Caco-2 (cell line): Measurements from ENCODE around the gene SPG7. TPM values are rescaled to one million over a fixed set of nuclear protein-coding genes. Genes with fewer than 3 reads are reported as not detected.

ENCODE experiments used
- BruUV-seq: library from RNA; stranded (reverse); fragments of 400-500 nt; replicated peaks from 2 replicates; lab custom pipeline; 2021; lab: Mats Ljungman, UMichigan
- CTCF ChIA-PET: fragments of 300-600 bp; sonication (Branson Sonifier 250); formaldehyde crosslinking; loops from one replicate; lab custom pipeline; 2022; ENCODE audit warnings: antibody characterized with exemption; lab: Charles Lee
- POLR2A ChIA-PET: fragments of 300-600 bp; sonication (Branson Sonifier 250); formaldehyde crosslinking; loops from one replicate; lab custom pipeline; 2022; ENCODE audit warnings: antibody characterized with exemption; lab: Charles Lee
- DNase-seq, 2 experiments: peaks; one replicate each; pipeline versions ENCODE4 v3.0.0 to v3.0.0-alpha.2; 2020 to 2022
- H3K27me3 ChIP-seq: replicated peaks from 2 replicates; pipeline ENCODE4 v1.6.0; 2011; ENCODE audit warnings: low read length; ENCODE audit not compliant: control insufficient read depth, insufficient read depth
- H3K36me3 ChIP-seq: 2 replicates; pipeline ENCODE4 v1.5.1; 2011; ENCODE audit warnings: low read length; ENCODE audit not compliant: control insufficient read depth, insufficient read depth
- H3K4me1 ChIP-seq: fragments of 250-450 bp; sonication (Bioruptor Pico); 2 replicates; pipeline ENCODE4 v1.5.1; 2020; ENCODE audit warnings: mild to moderate bottlenecking
- H3K4me3 ChIP-seq: 2 replicates; pipeline ENCODE4 v1.5.1; 2011; ENCODE audit warnings: low read depth, mild to moderate bottlenecking, control low read depth, low read length
- H3K9me3 ChIP-seq: fragments of 250-450 bp; sonication (Bioruptor Pico); 2 replicates; pipeline ENCODE4 v1.5.1; 2020; ENCODE audit warnings: mild to moderate bottlenecking, moderate library complexity
- H3K27ac Mint-ChIP-seq: one replicate; pipeline ENCODE4 v1.8.0; 2022; ENCODE audit warnings: mixed read lengths; ENCODE audit not compliant: unreplicated experiment
- H3K27me3 Mint-ChIP-seq: one replicate; pipeline ENCODE4 v1.8.0; 2022; ENCODE audit warnings: mixed read lengths; ENCODE audit not compliant: insufficient read depth, unreplicated experiment
- H3K36me3 Mint-ChIP-seq: one replicate; pipeline ENCODE4 v1.8.0; 2022; ENCODE audit warnings: mild to moderate bottlenecking, mixed read lengths; ENCODE audit not compliant: insufficient read depth, unreplicated experiment
- H3K4me1 Mint-ChIP-seq: one replicate; pipeline ENCODE4 v1.8.0; 2022; ENCODE audit warnings: low read depth, mixed read lengths; ENCODE audit not compliant: unreplicated experiment
- H3K4me3 Mint-ChIP-seq: one replicate; pipeline ENCODE4 v1.8.0; 2022; ENCODE audit warnings: mild to moderate bottlenecking, moderate library complexity, mixed read lengths; ENCODE audit not compliant: unreplicated experiment
- H3K9me3 Mint-ChIP-seq: one replicate; pipeline ENCODE4 v1.8.0; 2022; ENCODE audit warnings: mixed read lengths; ENCODE audit not compliant: unreplicated experiment
- CTCF ChIP-seq, 2 experiments: fragments of 200-600 bp in 1 of 2; IDR thresholded peaks; 1 replicate in 1 of 2; 2 replicates in 1 of 2; pipeline versions ENCODE4 v1.5.1 to v1.8.0; 2011 to 2022; ENCODE audit warnings: antibody characterized with exemption in 1 of 2, control low read depth in 1 of 2, inconsistent platforms in 1 of 2, low read depth in 1 of 2, low read length in 1 of 2, mild to moderate bottlenecking in 1 of 2, moderate library complexity in 1 of 2; ENCODE audit not compliant: insufficient read depth in 1 of 2, severe bottlenecking in 1 of 2, unreplicated experiment in 1 of 2
- intact Hi-C: fragments of 100-400 bp; cut with micrococcal nuclease; formaldehyde crosslinking; loops from one replicate; pipeline ENCODE4 v1.10.0; 2022; ENCODE audit not compliant: unreplicated experiment
- total RNA-seq: library from RNA; stranded (reverse); gene quantifications from 2 replicates; pipeline ENCODE4 v1.2.3, GENCODE V29; 2022

SPG7 gene
- total RNA-seq, 1 experiment from 2014 or later = 159 TPM

- intact Hi-C loops = no loop called here
- H3K36me3 Mint-ChIP-seq = peaks cover 81% of the 10 kb centered on the region
- Histone ChIP-seq H3K36me3 (peaks cover 2% of the 10 kb centered on the region; the same call in 1 of the 2 replicates), H3K4me1 (peaks cover 1% of the 10 kb centered on the region), H3K27me3 (no peaks in the 10 kb centered on the region), H3K4me3 (no peak overlapping the region), H3K9me3 (no peaks in the 10 kb centered on the region)
- no peak overlapping the region for H3K4me3 Mint-ChIP-seq
- ChIA-PET CTCF (no interaction called here), POLR2A (no interaction called here)
- no TSS peak for BruUV-seq
- no peaks in the 10 kb centered on the region for H3K4me1 Mint-ChIP-seq
- no peaks in the 10 kb centered on the region for H3K9me3 Mint-ChIP-seq
- no peak for DNase-seq
- TF ChIP-seq CTCF (IDR thresholded peaks at IDR 0.05; ENCODE audit: insufficient read depth in 1 of 2, low read depth in 1 of 2, low read length in 1 of 2, severe bottlenecking in 1 of 2, unreplicated experiment in 1 of 2) = no peak
- no peaks in the 10 kb centered on the region for H3K27me3 Mint-ChIP-seq
- H3K27ac Mint-ChIP-seq = no peak overlapping the region
Measured at GRCh38 chr16:89553733-89554132, 45.5 kb downstream of the SPG7 start.

GRCh38 chr16:89554343-89554742 is 46.1 kb downstream of the SPG7 start:
- intact Hi-C loops = no loop called here
- peaks cover 81% of the 10 kb centered on the region for H3K36me3 Mint-ChIP-seq
- CTCF ChIA-PET = no interaction called here

GRCh38 chr16:89555265-89555664 is 47.1 kb downstream of the SPG7 start:
- H3K27ac Mint-ChIP-seq = no peak overlapping the region
- POLR2A ChIA-PET = no interaction called here
- no peak for DNase-seq
- peaks cover 8% of the 10 kb centered on the region for H3K4me1 Mint-ChIP-seq
- no peaks in the 10 kb centered on the region for H3K9me3 ChIP-seq
- CTCF ChIA-PET = no interaction called here
- no peak overlapping the region for H3K4me3 ChIP-seq
- BruUV-seq = no TSS peak
- intact Hi-C loops = no loop called here
- TF ChIP-seq CTCF (IDR thresholded peaks at IDR 0.05; ENCODE audit: insufficient read depth in 1 of 2, low read depth in 1 of 2, low read length in 1 of 2, severe bottlenecking in 1 of 2, unreplicated experiment in 1 of 2) = no peak
- no peaks in the 10 kb centered on the region for H3K27me3 Mint-ChIP-seq
- no peaks in the 10 kb centered on the region for H3K9me3 Mint-ChIP-seq
- peaks cover 12% of the 10 kb centered on the region for H3K4me1 ChIP-seq
- H3K36me3 ChIP-seq = peaks cover 2% of the 10 kb centered on the region; the same call in 1 of the 2 replicates
- no peaks in the 10 kb centered on the region for H3K27me3 ChIP-seq
- no peak overlapping the region for H3K4me3 Mint-ChIP-seq
- H3K36me3 Mint-ChIP-seq = peaks cover 81% of the 10 kb centered on the region

More at GRCh38 chr16:89554343-89554742, 46.1 kb downstream of the SPG7 start:
- H3K4me3 Mint-ChIP-seq = no peak overlapping the region
- POLR2A ChIA-PET = no interaction called here
- peaks cover 1% of the 10 kb centered on the region for H3K4me1 Mint-ChIP-seq
- BruUV-seq = no TSS peak
- TF ChIP-seq CTCF (IDR thresholded peaks at IDR 0.05; ENCODE audit: insufficient read depth in 1 of 2, low read depth in 1 of 2, low read length in 1 of 2, severe bottlenecking in 1 of 2, unreplicated experiment in 1 of 2) = no peak
- no peak overlapping the region for H3K4me3 ChIP-seq
- peaks cover 7% of the 10 kb centered on the region for H3K4me1 ChIP-seq
- H3K27me3 Mint-ChIP-seq = no peaks in the 10 kb centered on the region
- DNase-seq = no peak
- no peak overlapping the region for H3K27ac Mint-ChIP-seq
- H3K27me3 ChIP-seq = no peaks in the 10 kb centered on the region
- no peaks in the 10 kb centered on the region for H3K9me3 Mint-ChIP-seq
- H3K9me3 ChIP-seq = no peaks in the 10 kb centered on the region
- H3K36me3 ChIP-seq = peaks cover 2% of the 10 kb centered on the region; the same call in 1 of the 2 replicates
